Spleen (tissue), 7 donors: ENCODE results near the gene GUK1.

Source experiments
- POLR2A ChIP-seq, 3 donors: fragments of 450-650 bp; IDR thresholded peaks; one replicate each; pipeline ENCODE4 v1.5.1; 2017; ENCODE audit warnings: antibody characterized with exemption in 3 of 3, mild to moderate bottlenecking in 1 of 3
- POLR2AphosphoS5 ChIP-seq, 3 donors: sonication (generic); formaldehyde crosslinking; IDR thresholded peaks; one replicate each; pipeline ENCODE4 v1.5.1; 2017; ENCODE audit warnings: antibody characterized with exemption in 3 of 3
- TF ChIP-seq, protein P1 (sequence below), 11 experiments: fragments of 200-600 bp in 7 of 11; fragments of 450-650 bp in 4 of 11; sonication (generic) in 4 of 11; IDR thresholded peaks in 8 of 11; conservative IDR thresholded peaks in 3 of 11; 1 replicate in 7 of 11; 2 replicates in 4 of 11; pipeline versions ENCODE4 v1.4.0 to v1.8.0; 2016 to 2021; ENCODE audit warnings: antibody characterized with exemption in 11 of 11, inconsistent platforms in 4 of 11, mild to moderate bottlenecking in 1 of 11
- donor health status: DM: no; HTN: no; CAD: no; lungs with moderate emphysema.
- donor health status: DM: no; HTN: no; CAD: no.
- donor health status: DM: no; HTN: no; CAD: no.

DNA sequence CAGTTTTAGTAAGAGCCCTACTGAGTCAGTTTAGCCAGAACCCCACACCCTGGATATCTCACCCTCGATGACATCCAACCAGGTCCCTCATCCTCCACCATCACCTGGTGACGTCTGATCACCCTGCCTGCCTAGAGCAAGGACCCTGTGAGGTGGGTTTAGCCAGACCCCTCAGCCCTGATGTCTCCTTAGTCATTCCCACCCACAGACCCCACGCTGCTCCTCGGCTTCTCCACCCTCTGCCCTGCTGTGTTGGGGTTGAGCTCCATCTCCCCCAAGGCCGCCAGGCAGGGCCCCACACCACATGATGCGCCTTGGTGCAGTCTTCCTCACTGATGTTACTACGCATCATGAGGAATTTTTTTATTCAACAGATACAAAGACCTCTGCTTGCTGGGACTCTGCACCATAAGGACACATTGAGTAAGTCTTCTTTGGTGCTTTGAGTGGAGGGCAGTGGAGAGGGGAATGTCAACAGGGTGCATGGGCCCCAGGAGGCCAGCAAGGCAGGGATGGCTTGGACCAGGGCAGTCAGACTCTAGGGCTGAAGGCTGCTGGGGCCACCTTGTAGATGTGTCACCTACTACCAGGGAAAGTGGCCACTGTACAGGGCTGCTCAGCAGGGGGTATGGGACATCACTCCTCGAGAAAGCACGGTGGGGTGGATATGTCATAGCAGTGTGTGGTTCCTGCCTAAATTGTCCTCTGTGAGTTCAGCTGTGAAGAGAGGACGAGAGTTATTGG is 23.9 kb downstream of the GUK1 start:
- TF ChIP-seq, protein P1, sequence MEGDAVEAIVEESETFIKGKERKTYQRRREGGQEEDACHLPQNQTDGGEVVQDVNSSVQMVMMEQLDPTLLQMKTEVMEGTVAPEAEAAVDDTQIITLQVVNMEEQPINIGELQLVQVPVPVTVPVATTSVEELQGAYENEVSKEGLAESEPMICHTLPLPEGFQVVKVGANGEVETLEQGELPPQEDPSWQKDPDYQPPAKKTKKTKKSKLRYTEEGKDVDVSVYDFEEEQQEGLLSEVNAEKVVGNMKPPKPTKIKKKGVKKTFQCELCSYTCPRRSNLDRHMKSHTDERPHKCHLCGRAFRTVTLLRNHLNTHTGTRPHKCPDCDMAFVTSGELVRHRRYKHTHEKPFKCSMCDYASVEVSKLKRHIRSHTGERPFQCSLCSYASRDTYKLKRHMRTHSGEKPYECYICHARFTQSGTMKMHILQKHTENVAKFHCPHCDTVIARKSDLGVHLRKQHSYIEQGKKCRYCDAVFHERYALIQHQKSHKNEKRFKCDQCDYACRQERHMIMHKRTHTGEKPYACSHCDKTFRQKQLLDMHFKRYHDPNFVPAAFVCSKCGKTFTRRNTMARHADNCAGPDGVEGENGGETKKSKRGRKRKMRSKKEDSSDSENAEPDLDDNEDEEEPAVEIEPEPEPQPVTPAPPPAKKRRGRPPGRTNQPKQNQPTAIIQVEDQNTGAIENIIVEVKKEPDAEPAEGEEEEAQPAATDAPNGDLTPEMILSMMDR (IDR thresholded peaks at IDR 0.05 in 8 of 11, conservative IDR thresholded peaks at IDR 0.05 in 3 of 11): no peak
- TF ChIP-seq POLR2A (IDR thresholded peaks at IDR 0.05) (no peak), POLR2AphosphoS5 (IDR thresholded peaks at IDR 0.05) (no peak)
